HG03064 (cell line): ENCODE data around the gene ACIN1.

Experiments used
- ATAC-seq: cut with Tn5 transposase; IDR thresholded peaks from one replicate; pipeline ENCODE4 v1.9.1; 2021; ENCODE audit warnings: low read depth; ENCODE audit not compliant: unreplicated experiment

The ACIN1 gene

GRCh38 chr14:23094666-23095195, at the start of gene ACIN1:
ACIN1 (minus strand) TSS chr14:23095136; CDS start chr14:23095112, 24 bp downstream.
- peak; percentile 33 for ATAC-seq

- no peak for ATAC-seq
Observed at GRCh38 chr14:23143911-23144310, 49.0 kb upstream of the ACIN1 start.

GRCh38 chr14:23142826-23143225, 47.9 kb upstream of the ACIN1 start:
- no peak for ATAC-seq

DNA sequence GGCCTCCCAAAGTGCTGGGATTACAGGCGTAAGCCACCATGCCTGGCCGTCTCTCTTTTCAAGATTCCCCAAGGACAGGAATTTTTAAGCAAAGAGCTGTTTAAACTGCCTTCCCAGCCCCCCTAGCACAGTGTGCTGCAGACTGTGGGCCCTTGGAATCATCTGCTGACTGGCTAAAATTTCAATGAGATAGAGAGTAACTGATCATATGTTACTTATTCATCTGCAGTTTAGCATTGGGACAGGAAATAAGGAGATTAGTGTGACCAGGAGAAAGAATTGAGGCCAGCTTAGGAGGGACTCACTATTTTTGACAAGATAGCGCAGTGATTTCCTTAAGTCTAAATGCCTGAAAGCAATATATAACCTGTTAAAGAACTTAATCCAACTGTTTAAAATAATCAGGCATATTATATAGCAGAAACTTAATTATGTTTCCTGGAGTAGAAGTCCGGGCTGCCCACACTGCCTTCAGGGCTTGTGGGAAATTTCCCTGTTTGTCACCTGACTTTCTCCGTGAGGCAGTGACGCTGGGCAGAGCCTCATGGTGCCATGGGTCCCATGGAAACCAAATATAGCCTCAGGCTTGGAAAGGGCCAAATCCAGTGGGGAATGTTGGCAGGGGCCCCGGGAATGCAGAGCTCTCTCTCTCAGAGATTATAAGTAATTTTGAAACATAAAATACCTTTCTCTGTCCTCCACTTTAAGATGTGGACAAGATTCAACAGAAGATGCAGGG, 46.9 kb upstream of the ACIN1 start:
- ATAC-seq = no peak

DNA sequence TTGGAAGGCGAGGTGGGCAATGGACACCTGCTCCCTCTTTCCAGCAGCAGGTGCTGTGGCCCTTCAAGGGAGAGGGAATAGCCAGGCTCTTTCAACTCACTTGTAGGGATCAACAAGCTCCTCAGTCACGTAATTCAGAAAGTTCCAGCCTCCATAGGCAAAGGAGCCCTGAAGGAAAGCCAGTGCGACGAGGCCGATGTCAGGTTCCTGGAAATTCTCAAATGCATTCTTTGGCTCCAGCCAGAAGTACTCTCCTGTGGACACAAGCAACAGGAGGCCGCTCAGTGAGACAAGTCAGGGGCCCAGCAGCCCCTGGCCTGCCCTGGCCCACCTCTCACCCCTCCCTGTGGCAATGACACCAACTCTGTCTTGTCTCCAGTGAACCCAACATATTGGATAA, 45.4 kb upstream of the ACIN1 start:
- no peak for ATAC-seq

DNA sequence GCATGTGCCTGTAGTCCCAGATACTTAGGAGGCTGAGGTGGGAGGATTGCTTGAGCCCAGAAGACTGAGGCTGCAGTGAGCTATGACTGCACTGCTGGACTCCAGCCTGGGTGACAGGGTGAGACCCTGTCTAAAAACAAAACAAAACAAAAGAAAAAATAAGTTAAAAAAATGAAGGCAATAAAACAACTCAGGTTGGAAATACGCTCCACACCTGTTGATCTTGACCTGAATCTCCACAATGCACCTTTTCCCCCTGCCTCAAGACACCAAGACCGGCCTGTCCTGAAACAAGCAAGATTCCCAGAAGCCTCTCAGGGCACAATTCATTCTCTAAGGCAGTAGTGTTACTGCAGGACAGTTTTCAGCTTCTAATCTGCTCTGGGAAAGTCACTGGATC, 44.9 kb upstream of the ACIN1 start:
- no peak for ATAC-seq

DNA sequence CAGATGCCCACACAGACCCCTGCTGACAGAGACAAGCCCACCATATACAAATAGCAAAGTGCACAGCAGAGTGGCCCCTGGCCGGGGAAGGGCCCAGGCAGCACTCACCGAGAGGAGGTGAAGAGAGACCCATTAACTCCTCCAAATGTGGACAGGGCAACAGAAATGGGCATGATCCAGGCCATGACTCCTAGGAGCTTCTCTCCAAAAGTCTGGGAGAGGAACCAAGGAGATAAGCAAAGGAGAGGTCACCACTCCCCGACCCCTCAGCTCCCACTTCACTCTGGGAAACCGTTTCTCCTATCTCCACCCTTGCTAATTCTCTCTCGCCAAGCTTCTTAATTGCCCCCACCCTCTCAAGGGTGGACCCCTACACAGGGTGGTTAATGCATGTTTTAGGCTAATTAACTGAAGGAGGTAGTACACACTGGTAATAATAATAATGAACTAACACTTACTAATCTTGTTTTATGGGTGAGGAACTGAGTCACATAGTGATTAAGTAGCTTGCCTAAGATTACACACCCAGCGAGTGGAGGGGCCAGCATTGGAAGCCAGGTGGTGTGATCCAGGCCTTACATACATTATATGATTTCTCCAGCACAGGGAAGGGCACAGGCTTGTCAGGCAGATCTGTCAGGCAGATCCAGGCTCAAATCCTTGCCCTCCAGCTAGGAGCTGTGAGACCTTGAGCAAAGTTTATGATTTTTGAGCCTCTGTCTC, 43.0 kb upstream of the ACIN1 start:
- no peak for ATAC-seq

DNA sequence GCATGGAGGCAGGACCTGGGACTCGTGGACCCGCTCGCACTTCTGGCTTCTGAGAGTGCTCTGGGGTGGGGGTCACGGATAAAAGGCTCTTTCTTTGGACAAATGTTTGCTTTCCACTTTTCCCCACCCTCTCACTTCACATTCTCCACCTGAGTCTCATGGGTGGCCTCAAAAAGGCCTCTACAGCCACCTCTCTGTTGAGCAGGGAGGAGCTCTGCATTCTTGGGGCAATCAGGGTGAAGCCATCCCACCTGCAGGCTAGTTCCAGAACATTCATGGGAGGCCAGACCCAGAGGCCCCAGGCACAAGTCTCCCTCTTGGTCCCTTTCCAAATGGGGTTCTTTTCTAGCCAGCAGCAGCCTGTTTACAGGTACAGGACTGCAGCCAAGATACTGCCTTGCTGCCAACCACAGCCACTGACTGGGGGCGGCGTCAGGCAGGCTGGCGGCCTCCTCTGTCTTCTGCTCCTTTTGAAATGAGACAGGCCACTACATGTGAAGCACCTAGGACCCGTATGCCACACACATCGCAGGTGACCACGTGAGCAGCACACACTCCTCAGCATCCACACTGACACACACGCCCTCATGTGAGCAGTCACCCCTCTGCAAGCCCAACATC, 42.4 kb upstream of the ACIN1 start:
- no peak for ATAC-seq

DNA sequence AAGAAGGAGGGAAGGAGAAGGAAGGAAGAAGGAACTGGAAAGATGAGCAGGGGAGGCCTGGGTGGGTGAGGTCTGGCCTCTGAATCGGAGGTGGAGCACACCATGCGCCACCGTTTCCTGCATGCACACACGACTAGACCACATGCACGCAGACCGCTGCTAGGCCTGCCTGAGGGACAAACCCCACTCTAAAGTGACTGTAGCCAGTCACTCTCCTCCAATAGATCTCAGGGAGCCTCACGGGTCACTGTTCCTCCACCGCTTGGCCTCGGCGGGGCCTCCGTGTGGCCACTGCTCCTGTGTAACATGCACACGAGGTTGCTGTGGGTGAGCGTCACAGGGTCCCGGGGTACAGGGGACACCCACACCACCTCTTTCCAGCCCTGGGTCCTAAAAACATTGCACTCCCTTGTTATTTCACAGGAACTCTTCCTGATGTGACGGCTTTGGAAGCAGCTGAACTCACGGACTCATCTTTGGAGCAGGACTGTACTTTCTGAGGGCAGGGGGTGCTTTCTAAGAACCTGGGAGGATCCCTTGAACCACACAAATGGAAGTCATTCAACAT, 41.7 kb upstream of the ACIN1 start:
- no peak for ATAC-seq

DNA sequence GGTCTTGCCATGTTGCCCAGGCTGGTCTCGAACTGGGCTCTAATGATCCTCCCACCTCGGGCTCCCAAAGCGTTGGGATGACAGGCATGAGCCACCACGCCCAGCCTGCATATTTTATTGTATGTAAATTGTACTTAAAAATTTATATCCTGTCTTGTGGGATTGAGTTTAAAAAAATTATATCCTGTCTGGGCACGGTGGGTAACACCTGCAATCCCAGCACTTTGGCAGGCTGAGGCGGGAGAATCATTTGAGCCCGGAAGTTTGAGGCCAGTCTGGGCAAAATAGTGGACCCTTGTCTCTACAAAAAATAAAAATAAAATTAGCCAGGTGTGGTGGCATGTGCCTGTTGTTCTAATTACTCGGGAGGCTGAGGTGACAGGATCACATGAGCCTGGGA, 38.0 kb upstream of the ACIN1 start:
- no peak for ATAC-seq

- ATAC-seq = no peak
Observed at GRCh38 chr14:23131482-23131881, 36.5 kb upstream of the ACIN1 start.

GRCh38 chr14:23130871-23131270, 35.9 kb upstream of the ACIN1 start:
- ATAC-seq = no peak

DNA sequence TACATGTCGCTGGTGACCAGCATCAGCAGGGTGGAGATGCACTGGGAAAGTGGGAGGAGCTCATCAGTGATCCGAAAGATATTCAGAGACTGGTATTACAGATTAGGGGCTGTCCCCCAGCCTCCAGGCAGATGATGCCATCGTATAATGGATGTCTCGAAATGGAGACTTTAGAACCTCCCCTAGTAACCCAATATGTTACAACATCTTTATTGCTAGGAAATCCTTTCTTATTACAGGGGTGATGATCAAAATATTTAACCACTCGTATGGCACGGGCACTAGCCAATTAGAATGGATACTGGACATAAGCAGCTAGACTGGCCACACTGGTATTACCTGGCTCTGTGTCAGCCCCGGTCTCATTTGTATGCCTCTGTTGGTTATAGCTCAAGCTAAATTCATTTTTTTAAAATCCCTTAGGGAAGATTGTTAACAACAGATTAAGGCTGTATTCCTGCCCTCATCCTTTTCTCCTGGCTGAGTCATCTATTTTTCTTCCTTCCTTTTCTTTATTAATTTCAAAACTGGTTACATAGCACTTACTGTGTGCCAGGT, 34.9 kb upstream of the ACIN1 start:
- no peak for ATAC-seq

DNA sequence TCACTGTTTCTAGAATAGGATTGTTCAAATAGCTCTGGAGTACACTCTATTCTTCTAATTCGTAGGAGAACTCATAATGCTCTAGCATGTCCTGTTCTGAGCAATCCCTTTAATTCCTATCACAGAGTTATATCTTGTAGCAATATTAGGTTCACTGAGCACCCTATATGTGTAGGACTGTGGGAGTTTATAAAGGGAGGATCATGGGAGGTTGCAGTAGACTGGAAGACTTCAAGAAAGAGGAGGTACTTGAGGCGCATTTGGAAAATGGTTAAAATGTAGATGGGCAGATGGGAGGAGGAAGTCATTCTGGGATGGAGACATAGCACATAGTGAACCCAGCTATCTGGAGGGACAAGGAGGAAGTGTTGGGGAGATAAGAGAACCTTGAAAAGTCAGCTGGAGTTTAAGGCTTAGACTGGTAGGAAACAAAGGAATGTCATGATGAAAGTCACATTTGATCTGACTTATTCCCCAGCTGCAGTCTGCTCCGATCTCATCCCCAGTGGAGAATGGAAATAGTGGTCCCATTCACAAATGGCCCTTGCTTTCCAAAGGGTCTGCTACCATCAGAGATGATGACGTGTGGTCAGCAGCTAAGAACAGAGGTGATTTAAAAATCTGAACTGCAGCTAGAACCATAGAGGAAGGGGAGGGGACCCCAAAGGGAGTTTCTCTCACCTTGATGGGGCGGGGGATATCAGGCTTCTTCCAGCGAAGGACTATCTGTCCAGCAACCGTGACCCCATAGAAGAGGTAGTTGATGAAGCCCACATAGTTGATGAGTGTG, 34.2 kb upstream of the ACIN1 start:
- no peak for ATAC-seq

DNA sequence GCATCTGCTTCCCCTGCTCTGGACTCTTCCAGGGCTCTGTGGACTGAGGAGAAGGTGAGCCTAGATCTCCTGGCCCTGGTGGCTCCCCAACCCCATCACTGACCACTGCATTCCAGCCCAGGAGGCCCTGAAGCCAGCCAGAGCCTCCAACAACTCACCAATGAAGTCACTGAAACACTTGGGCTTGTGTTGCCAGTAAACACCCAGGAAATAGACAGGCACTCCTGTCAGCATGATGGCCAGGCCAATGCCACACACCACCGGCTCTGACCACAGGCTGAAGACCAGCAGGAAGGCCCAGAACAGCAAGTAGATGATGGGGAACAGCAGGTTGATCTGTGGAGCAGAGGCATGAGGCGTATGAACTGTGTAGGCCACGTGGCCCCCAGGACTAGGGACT, 32.9 kb upstream of the ACIN1 start:
- ATAC-seq = no peak

- no peak for ATAC-seq
Observed at GRCh38 chr14:23126548-23127278, 31.8 kb upstream of the ACIN1 start.

DNA sequence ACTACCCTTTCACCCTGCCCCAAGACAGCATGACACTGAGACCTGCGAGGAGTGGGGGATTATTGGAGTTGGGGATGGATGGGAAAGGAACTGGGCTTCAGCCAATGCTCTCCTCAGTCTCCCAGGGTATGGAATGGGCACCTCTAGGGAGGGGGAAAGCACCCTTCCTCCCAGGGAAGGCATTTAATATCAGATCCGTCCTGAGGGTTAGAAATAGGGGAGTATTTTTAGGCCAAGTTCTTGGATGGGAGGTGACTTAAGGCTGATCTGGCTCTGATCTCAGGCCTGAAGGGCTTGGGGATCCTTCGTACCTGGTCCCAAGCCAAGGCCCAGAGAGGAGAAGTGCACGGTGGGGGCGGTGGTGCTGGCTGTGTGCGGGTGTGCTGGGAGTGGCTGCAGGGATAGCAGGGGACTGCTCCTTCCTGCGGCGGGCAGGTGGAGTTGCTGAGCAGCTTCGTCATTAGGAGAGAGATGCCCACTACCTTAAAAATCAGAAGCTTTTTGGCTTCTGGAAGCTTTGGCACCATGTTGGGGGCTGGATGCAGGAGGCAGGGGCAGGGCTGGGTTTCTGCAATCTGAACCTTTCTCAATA, 31.1 kb upstream of the ACIN1 start:
- no peak for ATAC-seq

DNA sequence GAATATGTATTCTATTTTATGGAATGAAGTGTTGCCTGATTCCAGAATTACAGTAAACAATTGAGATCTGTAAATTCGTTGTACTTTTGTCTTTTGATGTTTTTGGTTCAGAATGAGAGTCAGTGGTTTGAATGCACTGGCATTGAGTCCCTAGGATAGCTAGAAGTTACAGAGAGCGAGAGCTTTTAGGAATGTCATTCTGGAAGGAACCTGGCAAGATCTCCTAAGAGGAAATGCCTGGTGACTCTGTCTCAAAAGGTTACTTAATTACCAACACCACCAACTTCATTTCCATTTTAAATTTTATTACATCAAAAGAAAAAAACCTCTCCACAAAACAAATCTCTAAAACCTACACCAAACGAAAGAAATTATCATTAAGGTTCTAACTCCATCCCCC, 30.1 kb upstream of the ACIN1 start:
- ATAC-seq = no peak

DNA sequence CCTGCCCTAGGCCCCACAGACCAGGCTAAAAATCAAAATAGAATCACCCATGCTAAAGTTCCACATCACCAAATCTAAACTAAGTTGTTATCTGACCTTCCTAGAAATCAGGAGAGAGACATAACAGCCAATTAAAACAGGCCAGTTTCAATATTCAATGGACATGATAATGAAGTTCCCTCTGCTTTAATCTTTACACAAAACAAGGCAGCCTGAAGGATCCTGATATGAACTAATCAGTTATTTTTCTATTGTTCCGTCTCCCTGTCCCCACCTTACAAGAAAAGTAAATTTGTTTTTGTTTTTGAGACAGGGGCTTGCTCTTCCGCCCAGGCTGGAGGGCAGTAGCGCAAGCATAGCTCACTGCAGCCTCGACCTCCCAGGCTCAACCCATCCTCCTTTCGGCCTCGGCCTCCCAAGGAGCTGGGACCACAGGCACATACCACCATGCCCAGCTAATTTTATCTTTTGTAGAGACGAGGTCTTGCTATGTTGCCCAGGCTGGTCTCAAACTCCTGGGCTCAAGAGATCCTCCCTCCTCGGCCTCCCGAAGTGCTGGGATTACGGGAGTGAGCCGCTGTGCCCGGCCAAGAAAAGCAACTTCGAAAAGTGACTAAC, 29.5 kb upstream of the ACIN1 start:
- ATAC-seq = no peak
